ENCODE data around the gene IGF1R. TPM values are rescaled to one million over a fixed set of nuclear protein-coding genes. Genes with fewer than 3 reads are reported as not detected.
A peak's percentile ranks its signal among the peaks of the same experiment; 100 is the strongest.

IGF1R gene
- total and polyA plus RNA-seq, 8 donors, result 8.1 to 50.3 (median 36.0) TPM

- no peak overlapping the region for H3K27ac ChIP-seq
- H3K4me3 ChIP-seq, result no peak overlapping the region
- WGBS, 2 donors, result 91 to 95% methylated on average over 14 of the region's 14 CpGs
- no peaks in the 10 kb centered on the region for H3K9me3 ChIP-seq
- intact Hi-C loops (cut with DNase I), result no loop called here
- no peaks in the 10 kb centered on the region for H3K36me3 ChIP-seq
- TF ChIP-seq CTCF (IDR thresholded peaks at IDR 0.05), result no peak
- FAIRE-seq, result no peak
- peaks cover 5 to 10% (median 9%) of the 10 kb centered on the region in 3 donors for H3K4me1 ChIP-seq
- ATAC-seq, result no peak
- DNase-seq, result no peak
- H3K27me3 ChIP-seq, result no peaks in the 10 kb centered on the region
Observed at GRCh38 chr15:98878862-98879261, 230.5 kb downstream of the IGF1R start.

GRCh38 chr15:98881526-98882520, 233.5 kb downstream of the IGF1R start:
- FAIRE-seq, result no peak
- H3K27me3 ChIP-seq, result no peaks in the 10 kb centered on the region
- ATAC-seq, result peak; percentile 60 to 78 (median 72)
- WGBS, 2 donors, result 72 to 79% methylated on average over 14 of the region's 14 CpGs
- intact Hi-C loops (cut with DNase I), result no loop called here
- H3K36me3 ChIP-seq, result no peaks in the 10 kb centered on the region
- TF ChIP-seq CTCF (IDR thresholded peaks at IDR 0.05), result peak; percentile 28 to 57 (median 41)
- peak in 1 of 6 donors; percentile 33 for DNase-seq
- no peak overlapping the region for H3K27ac ChIP-seq
- peaks cover 3 to 9% (median 7%) of the 10 kb centered on the region in 3 donors for H3K4me1 ChIP-seq
- H3K9me3 ChIP-seq, result no peaks in the 10 kb centered on the region
- no peak overlapping the region for H3K4me3 ChIP-seq

GRCh38 chr15:98883478-98883877, 235.1 kb downstream of the IGF1R start:
- WGBS, 2 donors, result 83 to 89% methylated on average over 11 of the region's 11 CpGs
- H3K4me3 ChIP-seq, result no peak overlapping the region
- intact Hi-C loops (cut with DNase I), result no loop called here
- no peaks in the 10 kb centered on the region for H3K4me1 ChIP-seq
- FAIRE-seq, result no peak
- no peaks in the 10 kb centered on the region for H3K36me3 ChIP-seq
- TF ChIP-seq CTCF (IDR thresholded peaks at IDR 0.05), result no peak
- ATAC-seq, result no peak
- no peak overlapping the region for H3K27ac ChIP-seq
- DNase-seq, result no peak
- H3K27me3 ChIP-seq, result no peaks in the 10 kb centered on the region
- H3K9me3 ChIP-seq, result no peaks in the 10 kb centered on the region

GRCh38 chr15:98884894-98885293, 236.6 kb downstream of the IGF1R start:
- Histone ChIP-seq H3K27ac (no peak overlapping the region), H3K9me3 (no peaks in the 10 kb centered on the region), H3K36me3 (no peaks in the 10 kb centered on the region), H3K4me3 (no peak overlapping the region), H3K4me1 (no peaks in the 10 kb centered on the region), H3K27me3 (no peaks in the 10 kb centered on the region)
- no peak for TF ChIP-seq CTCF (IDR thresholded peaks at IDR 0.05)
- WGBS, 2 donors, result 60% methylated on average over 3 of the region's 3 CpGs
- intact Hi-C loops (cut with DNase I), result no loop called here
- ATAC-seq, result peak in 1 of 4 donors; percentile 13
- peak in 1 of 6 donors; percentile 37 for DNase-seq
- no peak for FAIRE-seq

GRCh38 chr15:98887976-98888375, 239.6 kb downstream of the IGF1R start:
- DNase-seq, result no peak
- Histone ChIP-seq H3K4me1 (no peaks in the 10 kb centered on the region), H3K36me3 (no peaks in the 10 kb centered on the region), H3K27me3 (no peaks in the 10 kb centered on the region), H3K4me3 (no peak overlapping the region), H3K9me3 (no peaks in the 10 kb centered on the region), H3K27ac (no peak overlapping the region)
- ATAC-seq, result no peak
- WGBS, 2 donors, result 91 to 94% methylated on average over 8 of the region's 8 CpGs
- no peak for TF ChIP-seq CTCF (IDR thresholded peaks at IDR 0.05)
- intact Hi-C loops (cut with DNase I), result no loop called here
- no peak for FAIRE-seq

All from pancreas (tissue), 10 donors.